Hypothalamus (tissue), 51 donors: Measurements from ENCODE around the gene UBTD1.
"Not testable (repeated sequence)": the region's sequence is repeated elsewhere in the genome, so short reads cannot be mapped to it uniquely, and the experiment has no call there.

ENCODE experiments used
- DNase-seq, 51 donors: peaks; one replicate each; lab custom pipeline; 2025; lab: John Stamatoyannopoulos, UW

UBTD1 gene, protein sequence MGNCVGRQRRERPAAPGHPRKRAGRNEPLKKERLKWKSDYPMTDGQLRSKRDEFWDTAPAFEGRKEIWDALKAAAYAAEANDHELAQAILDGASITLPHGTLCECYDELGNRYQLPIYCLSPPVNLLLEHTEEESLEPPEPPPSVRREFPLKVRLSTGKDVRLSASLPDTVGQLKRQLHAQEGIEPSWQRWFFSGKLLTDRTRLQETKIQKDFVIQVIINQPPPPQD

DNA sequence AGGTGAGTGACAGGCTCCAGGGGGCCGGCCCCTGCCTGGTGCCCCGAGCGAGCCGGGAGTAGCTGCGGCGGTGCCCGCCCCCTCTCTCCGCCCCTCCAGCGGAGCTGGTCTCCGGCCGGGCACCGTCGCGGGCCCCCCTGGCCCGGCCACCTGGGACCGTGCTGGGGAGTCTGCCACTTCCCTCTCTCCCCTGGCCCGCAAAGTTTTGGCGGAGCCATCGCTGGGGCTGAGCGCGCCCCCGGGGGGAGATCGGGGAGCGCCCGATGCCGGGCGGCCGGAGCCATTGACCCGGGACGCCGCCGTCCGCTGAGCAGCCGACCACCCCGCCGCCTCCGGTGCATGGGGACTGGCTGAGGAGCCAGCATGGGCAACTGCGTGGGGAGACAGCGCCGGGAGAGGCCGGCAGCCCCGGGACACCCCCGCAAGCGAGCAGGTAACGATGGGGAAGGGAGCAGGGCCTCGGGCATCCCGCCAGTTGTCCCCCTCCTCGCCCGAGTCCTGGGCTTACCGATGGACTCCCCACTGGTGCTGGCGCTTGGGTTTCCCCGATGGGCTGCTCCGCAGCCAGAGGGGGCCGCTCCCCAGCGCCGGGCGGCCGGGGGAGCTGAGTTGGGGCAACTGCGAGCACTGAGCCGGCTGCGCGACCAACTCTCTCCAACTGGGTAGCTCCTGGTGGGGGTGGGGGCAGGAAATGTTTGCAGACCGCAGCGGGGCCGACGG lies at the start of gene UBTD1:
Gene UBTD1 (plus strand): TSS at position 84 of the 720 bp plus-strand sequence. CDS start 280 bp downstream, at position 364.
- DNase-seq = peak in 25 of 51 donors; percentile 12 to 82 (median 61)

DNA sequence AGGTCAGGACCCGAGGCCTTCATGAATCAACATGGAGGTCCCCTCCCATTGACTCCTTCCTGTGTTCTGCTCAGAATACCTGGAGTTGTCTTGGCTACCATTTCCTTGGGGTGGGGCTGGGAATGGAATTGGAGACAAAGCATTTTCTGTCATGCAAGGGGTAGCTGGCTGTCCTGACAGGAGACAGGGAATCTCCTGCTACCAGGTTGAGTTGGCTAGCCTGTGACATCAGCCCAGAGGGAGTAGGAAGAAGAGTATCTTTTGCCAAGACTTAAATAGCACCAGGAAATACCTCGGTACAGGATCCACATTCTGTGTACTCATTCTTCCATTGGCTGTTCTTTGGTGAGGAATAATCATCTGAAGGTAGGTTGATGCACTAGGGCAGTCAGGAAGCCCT lies 47.9 kb upstream of the UBTD1 start:
- peak in 1 of 51 donors; percentile 8 for DNase-seq

DNA sequence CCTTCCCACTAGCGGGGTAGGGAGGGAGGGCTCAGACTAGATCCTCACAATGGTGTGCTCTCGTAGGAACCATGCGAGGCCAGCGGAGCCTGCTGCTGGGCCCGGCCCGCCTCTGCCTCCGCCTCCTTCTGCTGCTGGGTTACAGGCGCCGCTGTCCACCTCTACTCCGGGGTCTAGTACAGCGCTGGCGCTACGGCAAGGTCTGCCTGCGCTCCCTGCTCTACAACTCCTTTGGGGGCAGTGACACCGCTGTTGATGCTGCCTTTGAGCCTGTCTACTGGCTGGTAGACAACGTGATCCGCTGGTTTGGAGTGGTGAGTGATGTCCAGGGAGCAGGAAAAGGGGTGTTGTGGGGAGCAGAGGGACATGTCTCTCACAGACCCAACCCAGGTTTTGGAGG lies 47.1 kb upstream of the UBTD1 start:
- DNase-seq = no peak

DNA sequence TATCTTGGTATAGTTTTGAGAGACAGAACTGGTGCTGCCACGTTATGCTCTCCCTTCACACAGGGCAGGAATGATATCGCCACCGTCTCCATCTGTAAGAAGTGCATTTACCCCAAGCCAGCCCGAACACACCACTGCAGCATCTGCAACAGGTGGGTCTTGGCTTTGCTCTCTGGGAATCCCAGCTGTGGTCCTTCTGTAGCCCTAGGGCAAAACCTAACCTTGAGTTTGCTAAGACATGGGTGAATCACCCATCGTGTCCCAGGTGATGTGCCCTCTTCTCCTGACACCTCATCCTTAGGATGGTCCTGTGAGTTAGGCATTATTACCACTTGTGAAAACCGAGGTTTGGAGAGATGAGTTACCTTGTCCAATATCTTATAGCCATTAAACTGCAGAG lies 46.4 kb upstream of the UBTD1 start:
- no peak for DNase-seq

DNA sequence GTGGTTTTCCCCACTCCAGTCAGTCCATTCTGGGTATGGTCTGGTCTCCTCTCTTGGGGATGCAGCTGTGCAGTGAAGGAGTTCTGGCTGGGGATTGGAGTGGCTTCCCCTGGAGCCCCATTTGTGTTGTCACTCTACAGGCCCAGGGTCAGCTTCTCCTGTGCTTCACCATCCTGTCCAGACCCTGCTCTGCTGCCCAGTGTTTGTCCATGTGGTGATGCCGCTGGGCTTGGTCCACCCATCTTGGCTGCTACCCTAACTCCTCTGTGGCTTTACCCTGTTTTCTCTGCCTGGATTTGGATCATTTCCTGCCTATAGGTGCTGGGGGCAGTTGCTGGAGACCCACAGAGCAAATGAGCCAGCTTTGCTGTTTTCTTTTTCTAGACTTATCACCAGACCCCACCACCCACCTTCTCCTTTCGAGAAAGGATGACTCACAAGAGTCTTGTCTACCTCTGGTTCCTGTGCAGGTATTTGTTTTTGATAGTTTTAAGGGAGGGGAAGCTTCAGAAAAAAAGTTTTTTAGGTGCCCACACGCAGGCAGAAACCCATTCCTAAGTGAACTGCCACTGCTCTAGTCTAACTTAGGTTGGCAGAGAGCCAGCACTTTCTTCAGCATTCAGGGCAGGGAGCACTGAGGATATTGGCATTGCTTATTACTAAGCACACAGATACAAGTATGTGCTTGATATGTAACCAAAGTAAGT lies 44.2 kb upstream of the UBTD1 start:
- DNase-seq = peak in 5 of 51 donors; percentile 5 to 17 (median 15)

DNA sequence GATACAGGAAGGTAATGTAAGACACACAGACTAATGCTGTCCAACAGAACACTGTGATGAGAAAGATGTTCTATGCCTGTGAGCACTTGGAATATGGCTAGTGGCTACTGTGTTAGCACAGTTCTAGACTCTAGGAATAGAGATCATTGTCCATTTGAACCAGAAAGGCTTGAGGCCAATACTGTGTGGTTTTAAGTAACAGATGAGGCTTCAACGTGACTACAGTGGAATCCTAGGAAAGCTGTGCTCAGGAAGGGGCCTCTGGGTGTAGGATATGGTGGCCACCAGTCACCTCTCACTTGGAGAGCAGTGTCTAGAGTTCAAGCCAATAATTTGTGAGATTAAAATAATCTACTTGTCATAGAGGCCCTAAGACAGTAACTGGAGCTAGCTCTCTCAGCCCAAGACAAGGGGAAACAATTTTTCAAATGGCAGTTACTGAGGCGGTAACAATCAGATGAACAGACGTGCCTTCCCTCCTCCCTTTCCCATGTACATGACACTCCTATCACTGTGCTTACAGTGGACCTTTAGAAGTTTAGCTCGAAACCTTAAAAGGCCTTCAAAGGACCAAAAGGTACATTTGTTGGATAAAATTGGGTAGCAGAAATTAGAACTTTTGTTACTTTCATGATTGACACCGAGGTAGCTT lies 42.6 kb upstream of the UBTD1 start:
- no peak for DNase-seq

DNA sequence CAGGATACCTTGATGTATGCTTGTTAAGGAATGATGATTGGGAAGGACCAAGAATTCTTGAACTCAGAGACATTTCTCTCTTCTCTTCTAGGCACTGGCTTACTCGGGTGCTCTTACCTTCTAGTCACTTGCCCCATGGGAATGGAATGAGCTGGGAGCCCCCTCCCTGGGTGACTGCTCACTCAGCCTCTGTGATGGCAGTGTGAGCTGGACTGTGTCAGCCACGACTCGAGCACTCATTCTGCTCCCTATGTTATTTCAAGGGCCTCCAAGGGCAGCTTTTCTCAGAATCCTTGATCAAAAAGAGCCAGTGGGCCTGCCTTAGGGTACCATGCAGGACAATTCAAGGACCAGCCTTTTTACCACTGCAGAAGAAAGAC lies 42.0 kb upstream of the UBTD1 start:
- peak in 1 of 51 donors; percentile 4 for DNase-seq

DNA sequence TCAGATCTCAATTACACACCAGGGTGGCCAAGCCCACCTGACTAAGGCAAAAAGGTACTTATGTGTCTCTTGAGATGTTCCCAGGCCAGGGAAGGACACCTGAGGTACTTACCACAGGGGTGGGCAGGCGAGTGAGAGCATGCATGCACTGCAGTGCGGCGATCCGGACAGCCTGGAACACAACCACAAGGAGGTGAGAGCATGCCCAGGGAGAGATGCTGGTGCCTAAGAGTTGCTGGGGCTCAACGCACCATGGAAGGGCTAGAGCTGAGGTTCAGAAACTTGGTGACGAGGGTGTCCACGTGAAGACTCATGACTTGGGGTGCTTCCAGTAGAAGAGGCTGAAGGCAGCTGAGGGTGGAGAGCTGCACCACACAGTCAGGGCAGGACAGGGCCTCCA lies 39.6 kb upstream of the UBTD1 start:
- no peak for DNase-seq

DNA sequence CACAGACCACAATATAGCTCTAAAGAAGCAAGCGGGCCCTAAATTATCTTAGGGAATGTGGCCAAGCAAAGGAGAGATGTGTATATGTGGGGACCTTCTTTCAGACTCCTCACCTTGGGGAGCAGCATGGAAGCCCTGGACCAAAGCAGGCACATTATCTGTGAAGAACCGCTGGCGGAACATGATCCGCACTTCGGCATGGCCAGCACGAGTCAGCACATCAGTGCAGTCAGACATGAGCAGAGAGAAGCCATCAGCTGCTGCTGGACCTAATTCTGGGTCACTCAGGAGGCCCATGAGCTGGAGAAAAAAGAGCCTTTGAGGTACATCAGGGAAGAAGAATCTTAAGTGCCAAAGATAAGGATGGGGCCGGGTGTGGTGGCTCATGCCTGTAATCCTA lies 38.8 kb upstream of the UBTD1 start:
- DNase-seq = no peak

DNA sequence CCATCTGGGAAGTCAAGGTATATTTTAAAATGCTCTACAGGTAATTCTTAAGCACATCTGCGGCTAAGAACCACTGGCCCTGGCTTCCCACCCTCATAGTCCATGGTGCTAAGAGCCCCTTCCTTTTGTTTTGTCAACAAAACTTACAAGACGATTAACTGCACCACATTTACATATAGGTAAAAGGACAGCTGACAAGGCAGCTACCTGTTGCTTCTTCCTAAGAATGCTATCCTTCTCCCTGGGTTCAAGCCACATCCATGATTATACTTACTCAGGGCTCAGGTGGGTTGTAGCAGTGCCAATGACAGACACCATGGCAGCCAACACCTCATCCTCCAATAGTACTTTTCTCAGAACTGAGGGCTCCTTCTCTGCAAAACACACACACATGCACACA lies 36.4 kb upstream of the UBTD1 start:
- DNase-seq = no peak

DNA sequence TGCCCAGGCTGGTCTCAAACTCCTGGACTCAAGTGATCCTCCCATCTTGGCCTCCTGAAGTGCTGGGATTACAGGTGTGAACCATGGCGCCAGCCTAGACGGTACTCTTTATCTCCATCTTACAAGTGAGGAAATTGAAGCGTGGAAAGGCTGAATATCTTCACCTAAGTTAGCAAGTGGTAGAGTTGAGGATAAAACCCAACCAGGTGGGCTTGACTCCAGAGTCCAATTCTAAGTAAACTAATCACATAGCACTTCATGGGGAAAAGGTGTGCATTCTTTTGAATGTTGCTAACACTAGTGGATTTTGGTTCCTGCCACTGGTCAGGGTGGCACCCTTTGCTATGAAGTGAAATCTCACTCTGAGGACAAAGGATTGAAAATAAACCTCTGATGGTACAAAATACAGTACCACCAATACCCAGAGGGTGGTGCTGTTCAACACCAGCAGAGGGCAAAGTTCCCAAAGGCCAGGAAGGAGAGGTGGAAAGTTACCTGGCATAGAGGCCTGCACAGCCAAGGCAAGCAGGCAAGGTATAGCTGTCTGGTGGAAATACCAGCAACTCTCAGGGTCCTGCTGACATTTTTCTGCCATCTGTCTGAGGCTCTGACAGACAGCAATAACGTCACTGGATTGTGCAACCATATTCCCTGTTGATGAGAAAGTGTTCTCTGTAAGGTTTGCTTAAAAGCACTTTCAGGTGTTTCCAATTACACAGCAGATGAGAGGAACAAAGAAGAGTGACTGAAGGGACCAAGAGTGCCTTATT lies 35.2 kb upstream of the UBTD1 start:
- DNase-seq = peak in 22 of 51 donors; percentile 5 to 55 (median 16)

DNA sequence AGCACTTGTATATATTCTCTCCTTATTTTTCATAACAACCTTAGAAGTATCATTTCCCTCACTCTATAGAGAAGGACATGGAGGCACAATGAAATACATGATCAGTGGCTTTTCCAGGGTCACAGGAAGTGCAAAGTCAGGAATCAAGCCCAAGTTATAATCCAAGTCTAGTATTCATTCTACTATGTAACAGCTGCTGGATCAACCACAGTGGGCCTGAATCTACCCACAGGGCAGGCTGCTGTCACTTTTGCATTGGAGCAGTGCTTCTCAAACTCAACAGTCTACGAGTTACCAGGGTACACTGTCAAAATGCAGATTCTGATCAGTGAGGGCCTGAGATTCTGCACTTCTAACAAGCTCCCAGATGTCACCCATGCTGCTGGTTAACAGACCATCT lies 34.5 kb upstream of the UBTD1 start:
- no peak for DNase-seq

DNA sequence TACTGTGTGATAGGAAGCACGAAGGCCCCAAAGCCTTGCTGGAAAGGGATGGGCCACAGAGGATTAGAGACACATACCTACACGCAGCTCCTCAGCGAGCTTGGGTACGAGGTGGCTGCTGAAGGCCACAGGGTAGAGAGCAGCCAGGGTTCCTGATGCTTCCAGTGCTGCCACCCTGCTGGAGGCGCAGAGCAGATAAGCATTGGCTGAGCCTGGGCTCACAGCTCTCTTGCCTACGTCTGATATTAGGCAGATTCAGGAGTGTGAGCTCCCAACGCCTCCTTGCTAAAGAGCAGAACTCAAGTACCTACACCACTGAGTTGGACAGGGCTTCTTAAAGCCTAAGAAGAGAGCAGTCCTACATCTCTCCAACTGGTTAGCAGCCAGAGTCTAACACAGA lies 32.7 kb upstream of the UBTD1 start:
- no peak for DNase-seq

DNA sequence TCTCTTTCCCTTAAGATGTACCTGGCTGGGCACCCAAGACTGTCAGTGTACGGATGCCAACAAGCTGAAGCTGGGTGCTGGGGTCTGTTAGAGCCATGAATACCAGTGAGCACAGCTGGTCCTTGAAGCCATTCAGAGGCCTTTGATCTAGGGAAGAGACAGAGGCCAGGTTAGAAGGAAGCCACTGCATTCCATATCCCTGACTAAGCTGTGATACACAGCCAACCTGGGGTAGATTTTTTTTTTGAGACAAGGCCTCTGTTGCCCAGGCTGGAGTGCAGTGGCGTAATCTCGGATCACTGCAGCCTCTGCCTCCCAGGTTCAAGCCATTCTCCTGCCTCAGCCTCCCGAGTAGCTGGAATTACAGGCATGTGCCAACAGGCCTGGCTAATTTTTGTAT lies 32.0 kb upstream of the UBTD1 start:
- no peak for DNase-seq

DNA sequence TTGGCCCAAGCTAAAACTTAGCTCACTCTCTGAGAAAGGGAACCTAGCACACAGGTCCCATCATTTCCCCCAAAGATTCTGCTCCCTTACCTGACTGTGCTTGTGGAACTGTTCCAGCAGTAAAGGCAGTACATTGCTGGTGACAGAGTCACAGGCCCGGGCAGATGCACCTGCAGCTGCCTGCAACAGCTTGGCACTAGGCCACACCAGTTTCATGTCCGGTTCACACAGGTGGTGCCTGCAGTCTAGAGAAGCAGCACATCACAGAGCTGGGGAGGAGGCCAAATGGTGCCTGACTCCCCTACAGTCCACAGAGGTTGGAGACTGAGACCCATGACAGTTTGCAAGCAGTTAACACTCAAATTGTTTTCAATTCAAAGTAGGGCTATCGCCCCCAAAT lies 30.6 kb upstream of the UBTD1 start:
- no peak for DNase-seq

DNA sequence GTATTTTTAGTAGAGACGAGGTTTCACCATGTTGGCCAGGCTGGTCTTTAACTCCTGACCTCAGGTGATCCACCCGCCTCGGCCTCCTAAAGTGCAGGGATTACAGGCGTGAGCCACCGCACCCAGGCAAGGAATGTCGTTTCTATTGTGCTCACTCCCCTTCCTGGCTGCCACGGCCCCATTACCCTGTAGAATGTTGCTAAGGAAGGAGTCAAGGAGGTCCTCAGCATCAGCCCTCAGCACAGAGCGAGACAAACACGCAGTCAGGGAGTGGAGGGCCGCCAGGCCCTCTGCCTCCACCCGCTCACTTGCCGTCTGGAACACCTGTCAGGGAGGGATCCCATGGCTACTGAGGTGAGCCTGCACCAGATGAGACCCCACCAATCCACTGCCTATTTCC lies 29.9 kb upstream of the UBTD1 start:
- DNase-seq = not testable (repeated sequence)

DNA sequence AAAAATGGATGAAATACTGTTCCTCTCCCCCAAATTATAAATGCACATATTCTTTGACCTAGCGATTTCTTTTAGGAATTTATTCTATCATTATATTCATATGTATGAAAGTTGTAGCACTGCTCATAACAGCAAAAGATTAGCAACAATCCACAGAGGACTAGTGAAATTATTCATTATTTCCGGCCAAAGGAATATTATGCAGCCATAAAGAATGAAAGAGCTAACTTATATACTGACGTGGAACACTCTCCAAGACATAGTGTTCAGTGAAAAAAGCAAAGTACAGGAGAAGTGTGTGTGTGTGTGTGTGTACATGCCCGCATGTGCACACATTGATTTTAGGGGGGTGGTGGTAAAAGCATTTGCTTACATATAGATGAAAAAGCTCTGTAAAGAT lies 23.8 kb upstream of the UBTD1 start:
- no peak for DNase-seq

DNA sequence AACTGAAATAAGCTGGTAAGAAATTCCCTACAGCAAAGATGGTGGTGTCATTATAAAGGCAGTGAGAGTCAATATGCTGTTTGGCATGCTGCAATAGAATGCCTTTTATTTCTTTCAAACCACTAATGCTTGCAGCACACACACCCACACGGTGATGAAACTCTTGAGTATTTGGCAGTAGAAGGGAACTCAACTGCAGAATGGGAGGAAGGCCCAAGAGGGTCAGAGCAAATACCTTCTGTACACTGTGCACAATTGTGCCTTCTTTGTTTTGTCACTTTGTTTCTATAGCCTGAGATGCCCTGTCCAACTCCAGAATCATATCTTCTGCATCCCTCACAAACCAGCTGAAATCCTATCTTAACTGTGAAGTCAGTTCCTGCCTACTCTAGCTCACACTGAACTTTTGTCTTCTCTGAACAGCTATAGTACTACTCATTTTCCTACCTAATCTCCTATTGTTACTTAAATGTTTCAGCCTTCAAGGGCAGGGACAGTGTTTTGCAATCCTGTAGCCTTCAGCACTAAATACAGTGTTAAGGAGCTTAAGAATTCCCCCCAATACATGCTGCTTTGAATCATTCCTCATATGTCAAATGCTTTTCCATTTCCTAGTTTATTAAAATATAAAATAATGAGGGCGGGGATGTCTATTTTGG lies 22.7 kb upstream of the UBTD1 start:
- DNase-seq = peak in 2 of 51 donors; percentile 11 to 16

DNA sequence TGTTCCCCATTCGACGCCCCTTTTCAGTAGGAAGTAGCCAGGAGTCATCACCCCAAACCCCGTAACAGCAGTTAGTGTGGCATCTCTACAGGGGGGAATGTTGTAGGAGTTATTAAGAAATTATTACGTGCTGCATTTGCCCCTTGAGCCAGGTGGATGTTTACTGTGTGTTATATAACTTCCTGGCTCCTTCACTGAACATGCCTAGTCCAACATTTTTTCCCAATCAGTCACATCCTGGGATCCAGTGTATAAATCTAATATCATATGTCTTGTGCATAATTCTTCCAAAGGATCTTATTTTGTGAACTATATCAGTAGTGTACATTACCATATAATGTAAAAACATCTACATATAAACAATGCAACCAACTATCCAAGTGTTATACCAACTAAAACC lies 19.3 kb upstream of the UBTD1 start:
- DNase-seq = not testable (repeated sequence)

DNA sequence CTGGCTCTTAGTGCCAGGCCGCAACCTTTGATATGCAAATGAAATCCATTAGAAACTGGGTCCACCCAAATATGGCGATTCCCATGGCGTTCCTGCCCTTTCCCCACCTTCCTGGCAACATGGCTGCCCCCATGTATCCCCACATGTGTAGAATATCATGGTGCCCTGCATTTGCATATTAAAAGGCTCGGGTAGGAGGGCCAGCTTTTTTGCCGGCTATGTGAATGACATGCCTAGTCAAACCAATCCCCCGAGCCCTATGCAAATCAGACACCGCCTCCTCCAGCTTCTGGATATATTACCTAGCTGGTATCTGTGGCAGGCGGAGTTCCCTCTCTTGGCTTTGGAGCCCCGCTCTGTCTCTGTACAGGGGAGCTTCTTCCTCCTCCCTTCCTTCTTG lies 18.8 kb upstream of the UBTD1 start:
- DNase-seq = no peak
